Loucy (cell line): ENCODE data around the gene CACUL1.
"Not testable (repeated sequence)": the region's sequence is repeated elsewhere in the genome, so short reads cannot be mapped to it uniquely, and the experiment has no call there.

Experiments used
- H2AFZ ChIP-seq: fragments of 200-600 bp; sonication (generic); 2 replicates; pipeline ENCODE4 v1.6.0; 2016; ENCODE audit warnings: antibody characterized with exemption, mild to moderate bottlenecking, low read length, moderate library complexity
- H3F3A ChIP-seq: fragments of 200-600 bp; 2 replicates; pipeline ENCODE4 v1.6.0; 2016; ENCODE audit warnings: antibody characterized with exemption, low read depth, mild to moderate bottlenecking
- H3K27me3 ChIP-seq: fragments of 200-600 bp; sonication (generic); 2 replicates; pipeline ENCODE4 v1.6.1; 2014; ENCODE audit warnings: low read length, mild to moderate bottlenecking; ENCODE audit not compliant: insufficient read depth, poor library complexity, severe bottlenecking
- H3K36me3 ChIP-seq: fragments of 200-600 bp; sonication (generic); 2 replicates; pipeline ENCODE4 v1.6.1; 2016; ENCODE audit warnings: low read length; ENCODE audit not compliant: insufficient read depth
- H3K4me1 ChIP-seq: fragments of 200-600 bp; sonication (generic); 2 replicates; pipeline ENCODE4 v1.5.1; 2014; ENCODE audit warnings: low read length, mild to moderate bottlenecking; ENCODE audit not compliant: insufficient read depth, poor library complexity, severe bottlenecking
- H3K4me2 ChIP-seq: fragments of 200-600 bp; sonication (generic); 2 replicates; pipeline ENCODE4 v1.6.0; 2014; ENCODE audit warnings: antibody characterized with exemption, low read length, low read depth, mild to moderate bottlenecking; ENCODE audit not compliant: poor library complexity, severe bottlenecking
- H3K4me3 ChIP-seq: fragments of 200-600 bp; sonication (generic); 2 replicates; pipeline ENCODE4 v1.5.1; 2014; ENCODE audit warnings: low read length, mild to moderate bottlenecking, mixed read lengths; ENCODE audit not compliant: poor library complexity, severe bottlenecking
- H3K79me2 ChIP-seq: fragments of 200-600 bp; sonication (generic); 2 replicates; pipeline ENCODE4 v1.6.1; 2014; ENCODE audit warnings: low read length; ENCODE audit not compliant: insufficient read depth
- H3K9ac ChIP-seq: fragments of 200-600 bp; sonication (generic); 2 replicates; pipeline ENCODE4 v1.6.0; 2014; ENCODE audit warnings: mild to moderate bottlenecking, low read depth, low read length, moderate library complexity; ENCODE audit not compliant: poor library complexity, severe bottlenecking
- H3K9me2 ChIP-seq: fragments of 200-600 bp; sonication (generic); replicated peaks from 2 replicates; pipeline ENCODE4 v1.6.1; 2016; ENCODE audit warnings: low read depth, low read length, mixed read lengths
- H3K9me3 ChIP-seq: fragments of 200-600 bp; sonication (generic); 2 replicates; pipeline ENCODE4 v1.6.1; 2014; ENCODE audit warnings: mild to moderate bottlenecking, antibody characterized with exemption, low read length, low read depth; ENCODE audit not compliant: insufficient read depth
- H4K20me1 ChIP-seq: fragments of 200-600 bp; sonication (generic); 2 replicates; pipeline ENCODE4 v1.6.0; 2014; ENCODE audit warnings: antibody characterized with exemption, low read length, mild to moderate bottlenecking; ENCODE audit not compliant: insufficient read depth, poor library complexity, severe bottlenecking
- CTCF ChIP-seq: fragments of 200-600 bp; sonication (generic); conservative IDR thresholded peaks from 2 replicates; pipeline ENCODE4 v1.5.1; 2014; ENCODE audit warnings: mild to moderate bottlenecking, antibody characterized with exemption, low read length
- EZH2phosphoT487 ChIP-seq: fragments of 200-600 bp; IDR thresholded peaks from 2 replicates; pipeline ENCODE4 v1.6.1; 2018; ENCODE audit warnings: antibody characterized with exemption, mild to moderate bottlenecking, moderate library complexity, borderline replicate concordance

The CACUL1 gene

GRCh38 chr10:118674226-118674919 is 80.4 kb downstream of the CACUL1 start:
- TF ChIP-seq EZH2phosphoT487 (no peak), CTCF (no peak)
- no peaks in the 10 kb centered on the region for H3K9me3 ChIP-seq

GRCh38 chr10:118672766-118673715 is 81.7 kb downstream of the CACUL1 start:
- H2AFZ ChIP-seq, result no peak overlapping the region
- H3K36me3 ChIP-seq, result no peaks in the 10 kb centered on the region; the same call in 1 of the 2 replicates
- no peaks in the 10 kb centered on the region for H3K27me3 ChIP-seq
- no peak overlapping the region for H3K9ac ChIP-seq
- no peak overlapping the region for H3K4me2 ChIP-seq
- H4K20me1 ChIP-seq, result no peaks in the 10 kb centered on the region
- no peaks in the 10 kb centered on the region for H3K9me2 ChIP-seq
- H3K4me1 ChIP-seq, result no peaks in the 10 kb centered on the region
- no peaks in the 10 kb centered on the region for H3K9me3 ChIP-seq
- H3F3A ChIP-seq, result no peaks in the 10 kb centered on the region
- TF ChIP-seq CTCF, result no peak
- no peak for TF ChIP-seq EZH2phosphoT487
- H3K79me2 ChIP-seq, result no peaks in the 10 kb centered on the region
- H3K4me3 ChIP-seq, result no peak overlapping the region

More at GRCh38 chr10:118674226-118674919, 80.4 kb downstream of the CACUL1 start:
- H3F3A ChIP-seq, result no peaks in the 10 kb centered on the region
- no peak overlapping the region for H3K4me3 ChIP-seq
- no peaks in the 10 kb centered on the region for H3K4me1 ChIP-seq
- H3K9me2 ChIP-seq, result no peaks in the 10 kb centered on the region
- no peaks in the 10 kb centered on the region for H3K79me2 ChIP-seq
- H3K9ac ChIP-seq, result no peak overlapping the region
- H2AFZ ChIP-seq, result no peak overlapping the region
- H4K20me1 ChIP-seq, result no peaks in the 10 kb centered on the region
- no peaks in the 10 kb centered on the region; the same call in 1 of the 2 replicates for H3K36me3 ChIP-seq
- no peaks in the 10 kb centered on the region for H3K27me3 ChIP-seq
- H3K4me2 ChIP-seq, result no peak overlapping the region

- H3K9ac ChIP-seq, result no peak overlapping the region
- no peak overlapping the region for H3K4me2 ChIP-seq
- TF ChIP-seq CTCF (no peak), EZH2phosphoT487 (no peak)
- no peaks in the 10 kb centered on the region for H3F3A ChIP-seq
- no peaks in the 10 kb centered on the region for H3K4me1 ChIP-seq
- no peaks in the 10 kb centered on the region for H4K20me1 ChIP-seq
- no peaks in the 10 kb centered on the region for H3K27me3 ChIP-seq
- no peaks in the 10 kb centered on the region for H3K9me3 ChIP-seq
- H3K4me3 ChIP-seq, result no peak overlapping the region
- no peaks in the 10 kb centered on the region; the same call in 1 of the 2 replicates for H3K36me3 ChIP-seq
- no peaks in the 10 kb centered on the region for H3K79me2 ChIP-seq
- H2AFZ ChIP-seq, result no peak overlapping the region
- no peaks in the 10 kb centered on the region for H3K9me2 ChIP-seq
Measured at GRCh38 chr10:118672153-118672552, 82.6 kb downstream of the CACUL1 start.

DNA sequence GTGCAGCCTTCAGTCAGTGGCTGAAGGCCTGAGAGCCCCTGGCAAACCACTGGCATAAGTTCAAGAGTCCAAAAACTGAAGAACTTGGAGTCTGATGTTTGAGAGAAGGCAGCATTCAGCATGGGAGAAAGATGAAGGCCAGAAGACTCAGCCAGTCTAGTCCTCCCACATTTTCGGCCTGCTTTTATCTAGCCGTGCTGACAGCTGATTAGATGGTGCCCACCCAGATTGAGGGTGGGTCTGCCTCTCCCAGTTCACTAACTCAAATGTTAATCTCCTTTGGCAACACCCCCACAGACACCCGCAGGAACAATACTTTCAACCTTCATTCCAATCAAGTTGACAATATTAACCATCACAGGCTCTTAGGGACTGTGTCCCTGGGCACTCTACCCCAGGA is 83.5 kb downstream of the CACUL1 start:
- H3K36me3 ChIP-seq, H4K20me1 ChIP-seq, H3F3A ChIP-seq, H3K4me2 ChIP-seq, H3K79me2 ChIP-seq, H3K9me3 ChIP-seq, H3K4me3 ChIP-seq, H3K27me3 ChIP-seq, H3K9me2 ChIP-seq, H3K9ac ChIP-seq, H2AFZ ChIP-seq, H3K4me1 ChIP-seq: not testable (repeated sequence)
